HG03280 (cell line): Measurements from ENCODE around the gene AMOT.

Source experiments
- ATAC-seq: cut with Tn5 transposase; IDR thresholded peaks from one replicate; pipeline ENCODE4 v1.9.1; 2021; ENCODE audit warnings: mild to moderate bottlenecking, moderate library complexity; ENCODE audit not compliant: unreplicated experiment

Gene AMOT

DNA sequence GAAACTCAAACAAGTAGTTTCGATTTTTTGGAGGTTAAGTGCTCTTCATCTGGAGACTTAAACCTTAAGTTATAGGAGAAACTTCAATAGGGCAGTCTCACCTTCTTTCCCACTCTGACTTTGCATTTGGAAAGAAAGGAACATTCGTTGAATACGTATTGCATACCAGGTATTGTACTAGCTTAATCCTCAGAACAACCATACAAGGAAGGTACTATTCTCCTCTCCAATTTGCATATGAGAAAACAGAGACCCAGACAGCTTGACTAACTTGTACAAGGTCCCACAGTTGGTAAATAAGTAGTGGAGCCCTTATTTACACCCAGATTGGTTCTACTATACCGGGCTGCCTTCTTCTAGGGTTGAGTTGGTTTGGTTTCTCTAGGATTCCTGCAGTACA is 32.6 kb downstream of the AMOT start:
- no peak for ATAC-seq

DNA sequence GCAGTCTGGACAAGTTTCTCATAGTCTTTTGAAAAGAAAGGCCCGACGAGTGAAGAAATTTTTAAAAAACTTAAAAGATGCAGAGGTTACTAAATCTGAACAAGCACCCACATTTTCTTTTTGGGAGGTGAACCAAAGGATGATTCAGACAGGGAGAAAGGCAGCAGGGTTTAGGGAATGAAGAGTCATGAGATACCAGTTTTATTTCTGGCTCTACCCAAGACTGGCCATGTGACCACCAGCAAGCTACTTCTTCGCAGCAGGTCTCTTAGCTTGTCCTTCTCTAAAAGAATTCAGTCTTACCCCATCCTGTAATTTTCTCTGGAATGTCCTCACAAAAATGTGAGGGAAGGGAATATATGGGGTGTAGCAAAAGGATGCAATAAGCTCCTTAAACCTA is 37.6 kb downstream of the AMOT start:
- ATAC-seq: no peak

DNA sequence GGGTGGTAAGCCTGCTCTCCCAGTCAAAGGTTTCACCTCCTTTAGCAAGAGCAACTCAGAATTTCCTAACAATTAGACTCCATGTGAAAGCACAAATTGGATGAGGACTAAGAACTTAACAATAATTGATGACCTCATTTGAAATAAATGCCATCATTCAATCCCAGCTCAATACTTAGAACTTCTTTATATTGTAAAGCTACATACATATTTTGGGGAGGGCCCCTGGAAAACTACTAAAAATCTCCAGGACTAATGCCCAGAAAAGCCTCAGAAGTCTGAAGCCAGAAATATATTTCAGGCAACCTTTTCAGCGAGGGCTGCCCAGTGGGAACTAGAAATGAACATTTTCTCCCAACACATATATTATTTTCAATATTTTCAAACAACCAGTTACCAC is 38.1 kb downstream of the AMOT start:
- ATAC-seq: no peak

DNA sequence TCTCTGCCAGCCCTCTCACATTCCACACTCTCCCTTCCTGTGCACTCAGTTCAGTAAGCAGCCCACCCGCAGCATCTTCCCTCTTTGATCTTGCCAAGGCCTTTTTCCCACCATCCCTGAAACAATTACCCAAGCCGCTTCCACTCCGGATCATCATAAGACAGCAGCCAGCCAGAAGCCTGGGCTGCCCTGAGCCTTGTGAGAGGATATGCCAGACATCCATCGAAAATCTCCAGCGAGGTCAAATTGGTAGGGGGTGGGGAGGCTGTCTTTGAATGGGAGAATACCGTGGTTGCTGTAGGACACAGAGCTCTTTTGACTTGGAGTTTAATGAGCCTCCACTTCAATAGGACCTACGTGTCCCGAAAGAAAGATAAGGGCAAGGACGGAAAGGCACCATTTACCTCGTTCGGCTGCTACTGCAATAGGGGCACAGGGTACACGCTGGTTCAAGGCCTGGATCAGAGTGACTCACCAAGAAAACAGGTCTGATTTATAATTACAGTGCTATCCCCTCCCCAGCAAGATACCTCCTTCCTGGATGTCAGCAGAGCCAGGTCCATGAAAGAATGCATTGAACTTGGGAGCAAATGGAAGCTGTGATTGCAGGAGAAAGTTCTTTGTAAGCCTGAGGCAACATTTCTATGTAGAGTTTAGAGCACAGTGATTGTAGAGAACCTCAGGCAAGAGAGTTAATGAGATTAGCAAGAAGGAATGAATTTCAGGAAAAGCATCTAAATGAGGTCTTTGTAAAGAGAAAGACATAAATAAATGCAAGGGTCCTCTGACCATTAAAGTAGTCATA is 39.5 kb downstream of the AMOT start:
- ATAC-seq: no peak

DNA sequence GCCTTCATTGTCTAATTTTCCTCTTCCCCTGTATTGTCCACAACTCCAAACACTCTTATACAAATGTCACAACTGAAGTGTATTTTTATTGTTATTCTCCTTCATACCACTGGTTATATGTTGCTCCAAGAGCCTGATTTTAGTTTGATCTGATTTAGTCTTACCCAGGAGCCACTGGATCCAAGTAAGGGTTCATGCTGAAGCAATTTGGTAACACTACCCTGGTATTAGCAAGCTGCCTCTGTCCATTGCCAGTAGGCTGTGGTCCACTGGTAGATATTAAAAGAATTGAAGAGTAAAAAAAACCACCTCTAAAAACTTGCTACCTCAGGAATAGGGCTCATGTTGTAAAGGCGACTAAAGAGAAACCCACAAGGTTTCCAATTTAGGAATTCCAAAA is 41.2 kb downstream of the AMOT start:
- ATAC-seq: no peak

DNA sequence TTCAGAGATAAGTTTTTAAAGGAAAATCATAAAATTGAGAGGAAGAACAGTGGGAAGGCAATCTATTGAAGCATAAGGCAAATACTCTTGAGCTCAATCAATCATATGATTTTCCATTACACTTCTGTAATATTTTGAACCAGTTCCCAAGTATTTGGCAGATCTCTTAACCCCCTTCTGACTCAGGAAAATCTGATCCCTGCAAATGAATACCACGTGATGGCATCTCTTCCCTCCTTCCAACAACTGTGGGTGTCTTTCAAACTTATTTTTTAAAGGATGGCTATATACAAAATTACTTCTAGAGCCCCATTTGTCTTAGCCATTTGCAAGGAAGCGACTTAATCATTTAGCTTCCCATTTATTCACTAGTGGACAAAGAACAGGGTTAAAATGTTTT is 41.9 kb downstream of the AMOT start:
- no peak for ATAC-seq

DNA sequence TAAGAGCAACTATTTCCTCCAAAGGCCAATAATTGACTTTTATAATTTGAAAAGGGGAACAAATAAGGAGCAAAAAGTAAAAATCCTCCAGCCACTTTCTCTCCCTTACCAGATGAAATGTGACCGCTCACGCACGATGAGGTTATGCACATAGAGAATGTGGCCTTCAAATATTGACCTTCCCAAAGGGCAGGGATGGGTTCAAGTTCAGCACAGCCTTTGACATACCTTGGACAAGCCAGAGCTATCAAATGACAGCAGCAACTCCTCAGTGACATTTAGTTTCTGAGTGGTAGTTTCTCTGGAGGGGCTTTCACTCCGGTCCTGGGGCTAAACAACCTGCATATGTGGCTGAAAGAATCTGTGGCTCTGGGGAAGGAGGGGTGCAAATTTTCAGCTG is 50.7 kb downstream of the AMOT start:
- no peak for ATAC-seq

DNA sequence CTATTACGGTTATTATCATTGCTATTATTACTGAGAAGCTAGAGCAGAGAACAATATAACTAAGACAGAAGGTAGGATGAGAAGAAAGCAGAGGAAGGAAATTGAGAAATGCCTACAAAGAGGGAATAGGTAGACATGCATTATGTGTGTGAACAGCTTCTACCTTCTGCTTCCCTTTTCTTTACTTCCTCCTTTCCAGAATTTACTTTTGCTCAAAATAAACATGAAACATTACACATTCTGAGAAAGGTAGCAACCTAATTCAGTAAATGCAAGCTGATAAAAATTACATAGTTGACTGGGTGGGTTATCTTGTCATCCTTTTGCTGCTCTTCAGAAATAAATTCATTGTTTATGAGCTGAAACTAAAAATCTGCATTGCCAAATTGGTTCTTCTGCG is 54.6 kb downstream of the AMOT start:
- no peak for ATAC-seq

DNA sequence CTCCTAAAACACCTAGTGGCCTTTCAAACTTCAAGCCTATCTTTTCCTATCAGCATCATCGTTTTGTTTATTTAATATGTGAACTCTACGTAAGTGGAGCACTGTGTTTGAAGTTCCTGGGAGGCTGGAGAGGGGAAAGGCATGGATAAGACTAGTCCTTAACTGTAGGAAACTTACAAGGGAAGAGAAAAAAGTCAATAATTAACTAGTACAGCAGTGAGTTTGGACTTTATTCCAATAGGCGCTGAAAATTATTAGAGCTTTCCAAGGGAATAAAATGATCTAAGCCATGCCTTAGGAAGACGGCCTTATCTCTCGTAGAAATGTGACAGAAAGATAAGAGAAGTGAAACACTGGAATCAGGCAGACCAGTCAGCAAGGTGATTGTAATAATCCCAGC is 55.3 kb downstream of the AMOT start:
- no peak for ATAC-seq

DNA sequence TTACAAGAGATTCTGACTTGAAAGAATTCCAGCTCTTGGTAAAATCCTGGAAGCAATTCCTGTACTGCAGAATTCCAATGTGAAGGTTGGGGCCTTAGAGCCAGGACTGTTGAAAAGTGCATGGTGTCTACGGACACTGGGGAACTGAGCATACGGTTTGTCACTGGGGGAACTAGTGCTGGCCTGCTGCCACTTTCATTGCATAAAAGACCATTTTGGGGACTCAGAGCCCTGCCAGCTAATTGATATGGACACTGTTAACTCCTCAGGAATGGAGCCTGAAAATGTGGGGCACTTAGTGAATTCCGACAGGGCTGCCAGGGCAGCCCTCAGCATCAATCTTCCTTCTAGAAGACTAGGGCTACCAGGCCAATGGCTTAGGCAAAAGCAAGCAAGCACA is 55.9 kb downstream of the AMOT start:
- no peak for ATAC-seq

DNA sequence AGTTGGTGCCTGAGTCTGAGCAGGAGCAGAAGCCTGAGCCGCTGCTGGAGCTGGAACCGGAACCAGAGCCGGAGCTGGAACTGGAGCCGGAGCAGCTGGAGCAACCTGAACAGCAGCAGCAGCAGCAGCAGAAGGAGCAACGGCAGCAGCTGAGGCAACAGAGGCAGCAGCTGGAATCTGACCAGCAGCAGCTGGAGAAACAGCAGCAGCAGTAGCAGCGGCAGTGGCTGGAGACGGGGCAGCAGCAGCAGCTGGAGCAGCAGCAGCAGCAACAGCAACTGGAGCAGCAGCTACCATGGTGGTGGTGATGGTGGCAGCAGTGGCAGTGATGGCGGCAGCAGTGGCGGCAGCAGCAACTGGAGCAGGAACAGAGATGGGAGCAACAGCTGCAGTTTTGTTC is 61.5 kb downstream of the AMOT start:
- ATAC-seq: no peak

DNA sequence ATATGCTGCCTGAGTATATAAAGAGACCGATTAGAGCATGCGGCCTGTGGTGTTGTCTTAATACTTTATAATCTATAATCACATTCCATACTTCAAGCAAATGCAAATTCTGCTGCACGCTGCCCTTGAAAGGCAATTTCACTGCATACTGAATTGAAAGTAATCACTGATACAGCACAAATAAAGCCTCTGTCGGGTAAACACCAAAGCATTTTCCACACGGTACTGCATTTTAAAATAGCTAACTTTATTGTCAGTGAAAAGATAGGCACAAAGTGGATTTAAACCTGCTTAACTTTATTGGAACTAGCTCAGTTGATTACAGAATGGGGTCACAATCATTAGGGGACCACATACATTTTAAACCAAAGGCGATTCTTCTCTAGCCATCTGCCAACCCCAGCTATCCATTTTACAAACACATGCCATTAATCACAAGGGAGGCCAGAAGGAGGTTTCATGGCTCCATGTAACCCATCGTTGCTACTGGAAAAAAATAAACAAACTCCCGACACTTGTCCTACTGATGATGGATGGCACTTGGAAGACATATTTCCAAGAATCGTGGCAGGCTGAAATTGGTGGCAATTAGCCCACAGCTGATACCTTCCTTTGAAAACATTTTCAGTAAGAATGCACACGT is 65.9 kb downstream of the AMOT start:
- ATAC-seq: no peak

DNA sequence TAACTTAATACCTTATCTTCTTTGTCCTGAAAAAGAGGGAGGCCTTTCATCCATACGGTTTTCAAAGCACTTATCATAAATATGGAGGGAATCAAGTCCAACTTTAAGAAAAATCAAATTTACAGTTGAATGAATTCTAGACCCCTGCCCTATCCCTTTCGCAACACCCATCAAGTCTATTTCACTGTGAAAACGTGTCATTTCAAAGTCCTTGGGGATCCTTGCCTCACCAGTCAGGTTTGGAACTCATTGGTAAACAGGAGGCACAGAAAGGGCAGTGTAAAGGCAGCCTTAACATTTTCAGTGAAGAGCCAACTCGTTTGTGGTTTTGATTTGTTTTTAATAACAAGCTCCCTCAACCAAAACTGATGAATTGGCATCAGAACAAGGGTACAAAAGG is 66.5 kb downstream of the AMOT start:
- no peak for ATAC-seq

DNA sequence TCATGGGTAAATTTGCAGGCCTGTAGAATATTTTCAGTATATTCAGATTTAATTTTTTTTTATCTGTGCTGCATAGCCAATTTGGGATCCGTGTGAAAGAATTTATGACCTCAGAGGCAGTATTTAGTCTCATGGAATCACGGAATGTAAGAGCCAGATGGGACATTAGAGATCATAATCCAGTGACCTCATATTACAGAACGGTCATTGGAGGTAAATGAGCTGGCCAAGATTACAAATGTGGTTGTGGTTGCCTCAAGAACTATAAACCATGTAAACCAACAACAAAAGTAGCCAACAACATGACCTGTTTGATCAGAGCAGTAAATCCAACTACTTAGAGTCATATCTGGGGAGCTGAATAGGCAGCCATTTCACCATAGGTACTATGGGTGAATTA is 71.6 kb downstream of the AMOT start:
- no peak for ATAC-seq

DNA sequence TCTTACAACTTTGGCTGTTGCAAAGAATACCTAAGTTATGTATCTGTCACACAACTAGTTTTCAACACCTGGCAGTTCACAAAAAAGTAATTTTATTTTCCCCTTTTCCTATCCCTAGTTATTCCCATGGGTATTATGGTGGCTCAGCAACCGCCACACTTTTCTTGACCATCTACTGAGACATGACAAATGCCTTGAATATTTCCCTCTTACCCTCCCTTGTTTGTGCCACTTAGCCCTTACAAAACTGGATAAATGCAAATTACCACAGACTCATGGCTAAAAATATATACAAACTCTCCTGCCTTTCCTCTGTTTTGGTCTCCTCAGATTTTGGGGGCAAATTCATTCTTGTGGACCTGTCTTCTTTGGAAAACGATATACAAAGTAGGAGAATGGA is 72.1 kb downstream of the AMOT start:
- ATAC-seq: no peak

DNA sequence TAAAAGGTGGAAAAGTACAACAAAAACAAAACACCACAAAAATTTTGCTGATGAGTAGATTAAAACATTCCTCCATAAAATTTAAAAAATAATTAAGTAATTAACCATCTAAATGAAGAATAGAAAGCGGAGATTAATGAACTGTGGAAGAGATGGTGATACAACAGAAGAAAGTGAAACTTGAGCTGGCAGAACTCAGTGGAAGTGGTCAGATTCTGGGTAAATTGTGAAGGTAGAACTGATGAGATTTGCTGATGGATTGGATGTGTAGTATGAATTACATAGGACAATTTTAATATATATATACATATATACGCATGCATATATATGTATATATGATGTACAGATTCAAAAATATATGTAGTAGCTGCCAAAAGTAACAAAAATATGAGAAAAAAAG is 73.9 kb downstream of the AMOT start:
- ATAC-seq: no peak

DNA sequence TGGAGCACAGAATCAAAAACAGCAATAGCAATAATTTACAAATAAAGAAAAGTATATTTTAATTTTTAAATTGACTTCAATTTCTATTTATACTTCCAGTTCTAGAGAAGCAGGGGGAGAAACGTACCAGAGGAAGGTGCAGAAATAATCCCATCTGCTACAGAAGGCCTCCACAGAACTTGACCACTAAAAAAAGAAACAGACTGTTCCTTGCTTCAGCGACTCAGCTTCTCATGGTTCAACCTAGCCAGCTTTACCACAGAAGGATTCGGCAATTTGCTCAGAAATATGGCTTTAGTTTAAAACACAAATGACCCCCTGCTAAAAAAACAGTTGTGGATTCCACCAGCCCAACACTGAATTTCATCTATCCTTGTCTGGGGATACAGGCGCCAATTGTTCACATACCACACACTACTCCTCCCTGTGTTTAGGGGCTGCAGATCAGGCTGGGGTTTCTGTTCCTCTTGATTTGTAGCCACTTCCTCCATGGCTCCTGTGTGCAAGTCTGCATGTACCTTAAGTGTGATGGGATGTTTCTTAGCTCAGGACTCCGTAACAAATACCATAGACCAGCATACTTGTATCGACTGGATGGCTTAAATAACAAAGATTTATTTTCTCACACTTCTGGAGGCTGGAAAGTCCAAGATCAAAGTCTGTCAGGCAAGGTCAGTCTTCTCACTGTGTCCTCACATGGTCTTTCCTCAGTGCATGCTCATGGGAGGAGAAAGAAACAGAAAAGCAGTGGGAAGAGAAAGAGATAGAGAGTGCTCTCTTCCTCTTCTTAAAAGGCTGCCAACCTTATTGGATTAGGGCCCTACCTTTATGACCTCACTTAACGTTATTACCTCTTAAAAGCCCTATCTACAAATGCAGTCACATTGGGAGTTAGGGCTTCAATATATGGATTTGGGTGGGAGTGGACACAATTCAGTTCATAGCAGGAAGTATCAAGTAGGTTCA is 79.1 kb downstream of the AMOT start:
- ATAC-seq: peak; percentile 85

DNA sequence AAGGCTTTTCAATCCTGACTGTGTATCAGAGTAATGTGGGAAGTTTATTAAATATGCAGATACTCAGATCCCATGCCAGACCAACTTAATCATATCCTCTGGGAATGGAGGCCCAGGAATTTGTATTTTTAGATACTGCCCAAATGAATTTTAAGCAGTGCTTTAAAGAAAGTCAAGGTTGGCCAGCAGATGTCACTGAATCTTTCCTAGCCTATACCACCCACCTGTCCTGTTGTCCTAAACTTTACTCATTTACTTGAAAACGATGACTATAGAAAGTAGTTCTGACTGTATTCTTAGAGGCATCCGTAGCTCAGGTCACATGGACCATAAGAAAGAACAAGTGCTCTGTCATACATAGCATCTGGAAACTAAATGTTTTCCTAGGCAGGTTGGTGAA is 79.9 kb downstream of the AMOT start:
- ATAC-seq: no peak

DNA sequence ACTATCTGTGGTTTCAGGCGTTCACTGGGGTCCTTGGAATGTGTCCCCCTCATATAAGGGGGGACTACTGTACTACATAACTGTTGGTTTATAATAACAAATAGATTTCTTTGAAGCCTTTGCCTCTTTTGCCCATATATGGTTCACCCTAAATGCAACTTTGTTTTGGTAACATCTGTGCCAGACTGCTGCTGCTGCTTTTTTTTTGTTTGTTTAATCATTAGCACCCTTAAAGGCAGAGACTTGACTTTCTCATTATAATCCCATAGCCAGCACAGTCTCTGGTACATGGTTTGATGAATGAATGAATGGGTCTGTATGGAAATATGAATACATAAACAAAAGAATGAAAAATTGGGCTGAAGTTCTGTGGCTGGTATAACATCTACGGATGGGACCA is 80.7 kb downstream of the AMOT start:
- ATAC-seq: no peak

DNA sequence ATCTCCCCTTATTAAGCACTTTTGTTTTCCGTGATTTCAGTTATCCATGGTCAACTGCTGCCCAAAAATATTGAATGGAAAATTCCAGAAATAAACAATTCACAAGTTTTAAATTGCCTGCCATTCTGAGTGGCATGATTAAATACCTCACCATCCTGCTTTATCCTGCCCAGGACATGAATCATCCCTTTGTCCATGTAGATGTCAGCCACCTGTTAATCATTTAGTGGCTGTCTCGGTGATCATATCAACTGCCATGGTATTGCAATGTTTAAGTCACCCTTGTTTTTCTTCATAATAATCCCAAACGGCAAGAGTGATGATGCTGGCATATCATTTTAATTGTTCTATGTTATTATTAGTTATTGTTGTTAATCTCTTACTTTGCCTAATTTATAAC is 81.1 kb downstream of the AMOT start:
- no peak for ATAC-seq

DNA sequence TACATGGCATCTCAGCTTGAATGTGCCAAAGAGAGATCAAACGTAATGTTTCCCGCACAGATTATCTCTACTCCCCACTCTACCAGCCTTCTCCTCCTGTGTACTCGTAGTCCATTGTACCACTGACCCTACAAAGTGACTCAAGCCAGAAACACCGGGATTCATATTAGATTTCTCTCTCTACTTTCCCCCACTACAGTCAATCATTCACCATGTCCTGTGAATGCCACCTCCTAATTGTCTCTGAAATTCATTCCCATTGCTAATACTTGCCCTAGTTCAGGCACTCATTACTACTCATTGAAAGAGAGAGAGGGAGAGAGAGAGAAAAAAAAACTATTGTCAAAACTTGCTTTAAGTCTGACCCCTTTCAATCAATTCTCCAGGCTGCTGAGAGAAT is 82.7 kb downstream of the AMOT start:
- ATAC-seq: no peak

DNA sequence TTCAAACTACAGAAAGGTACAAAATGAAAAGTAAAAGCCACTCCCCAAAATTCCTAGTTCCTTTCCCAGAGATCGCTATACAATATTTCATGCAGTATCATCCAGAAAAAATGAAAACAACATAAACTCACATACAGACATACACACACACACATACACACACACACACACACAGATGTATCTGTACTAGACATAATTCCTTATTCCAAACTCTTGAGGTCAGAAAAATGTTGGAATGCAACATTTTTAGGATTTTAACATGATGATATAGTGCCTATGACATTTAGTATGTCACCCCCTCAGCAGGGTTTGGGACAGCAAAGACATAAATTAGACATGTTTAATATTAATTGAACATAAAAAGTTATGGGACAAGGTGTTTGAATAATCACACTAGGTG is 87.5 kb downstream of the AMOT start:
- ATAC-seq: no peak
